ENCODE results near the gene PAK5. TPM values are rescaled to one million over a fixed set of nuclear protein-coding genes. Genes with fewer than 3 reads are reported as not detected.

The PAK5 gene
- total and polyA plus RNA-seq, 2 experiments from 2014 or later, result 0.57 to 1.1 TPM

DNA sequence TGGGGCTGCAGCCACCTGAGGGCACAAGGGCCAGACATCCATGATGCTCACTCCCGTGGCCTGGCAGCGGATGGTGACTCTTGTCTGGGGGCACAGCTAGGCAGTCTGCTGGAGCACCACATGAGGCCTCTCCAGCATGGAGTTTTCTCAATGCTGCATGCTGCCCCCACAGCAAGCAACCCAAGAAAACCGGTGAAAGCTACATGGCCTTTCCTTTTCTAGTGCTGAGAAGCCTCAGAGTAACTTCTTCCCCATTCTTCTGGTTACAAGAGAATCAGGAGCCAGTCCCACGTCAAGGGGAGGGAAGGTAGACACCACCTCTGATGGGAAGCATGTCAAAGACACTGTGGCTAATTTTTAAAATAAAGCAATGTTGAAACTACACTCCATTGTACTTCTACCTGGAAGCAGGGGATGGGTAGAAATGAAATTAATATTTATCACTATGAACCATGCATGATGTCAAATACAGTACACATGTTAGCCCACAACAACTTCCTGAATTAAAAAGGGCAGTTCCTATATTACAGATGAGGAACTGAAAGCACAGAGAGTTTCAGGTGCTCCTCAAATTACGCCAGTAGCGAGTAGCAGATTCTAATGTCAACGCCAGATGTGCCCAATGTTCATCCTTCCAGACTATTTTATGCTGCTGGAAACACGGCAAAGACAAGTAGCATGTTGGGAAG is 223.0 kb downstream of the PAK5 start:
- Histone ChIP-seq H3K4me2 (no peak overlapping the region), H3K4me1 (ENCODE audit: insufficient read depth) (no peaks in the 10 kb centered on the region), H3K79me2 (replicated peaks; ENCODE audit: insufficient read depth) (no peaks in the 10 kb centered on the region), H3K4me3 (no peak overlapping the region), H2AFZ (no peak overlapping the region), H3K9me2 (ENCODE audit: insufficient read depth) (0 out of 2 replicates have a peak, but pooled peaks cover 3% of the 10 kb centered on the region), H3K36me3 (ENCODE audit: insufficient read depth) (no peaks in the 10 kb centered on the region), H4K20me1 (replicated peaks; ENCODE audit: insufficient read depth) (no peaks in the 10 kb centered on the region), H3K27ac (ENCODE audit: low read depth) (no peak overlapping the region), H3K27me3 (ENCODE audit: insufficient read depth) (no peaks in the 10 kb centered on the region), H3F3A (replicated peaks; ENCODE audit: low read depth) (no peaks in the 10 kb centered on the region)
- DNase-seq (ENCODE audit: low spot score) (no peak), ATAC-seq (no peak)
- Mint-ChIP-seq H3K4me3 (no peak overlapping the region), H3K9me3 (no peaks in the 10 kb centered on the region), H3K27me3 (ENCODE audit: insufficient read depth, low read depth, poor library complexity) (no peaks in the 10 kb centered on the region), H3K36me3 (ENCODE audit: low read depth) (no peaks in the 10 kb centered on the region), H3K4me1 (0 out of 3 replicates have a peak, but pooled peaks cover 3% of the 10 kb centered on the region), H3K27ac (no peak overlapping the region)
- TF ChIP-seq POLR2AphosphoS5 (IDR thresholded peaks at IDR 0.05; ENCODE audit: low read depth) (no peak), EZH2 (IDR thresholded peaks at IDR 0.05; ENCODE audit: low read depth, unreplicated experiment) (no peak), ZNF114 (CRISPR knock-in tag; IDR thresholded peaks at IDR 0.05) (no peak), STAT1 (IDR thresholded peaks at IDR 0.05; ENCODE audit: unreplicated experiment) (no peak), CREB1 (CRISPR knock-in tag; IDR thresholded peaks at IDR 0.05; ENCODE audit: low read depth) (no peak)
- TF ChIP-seq, protein P1, sequence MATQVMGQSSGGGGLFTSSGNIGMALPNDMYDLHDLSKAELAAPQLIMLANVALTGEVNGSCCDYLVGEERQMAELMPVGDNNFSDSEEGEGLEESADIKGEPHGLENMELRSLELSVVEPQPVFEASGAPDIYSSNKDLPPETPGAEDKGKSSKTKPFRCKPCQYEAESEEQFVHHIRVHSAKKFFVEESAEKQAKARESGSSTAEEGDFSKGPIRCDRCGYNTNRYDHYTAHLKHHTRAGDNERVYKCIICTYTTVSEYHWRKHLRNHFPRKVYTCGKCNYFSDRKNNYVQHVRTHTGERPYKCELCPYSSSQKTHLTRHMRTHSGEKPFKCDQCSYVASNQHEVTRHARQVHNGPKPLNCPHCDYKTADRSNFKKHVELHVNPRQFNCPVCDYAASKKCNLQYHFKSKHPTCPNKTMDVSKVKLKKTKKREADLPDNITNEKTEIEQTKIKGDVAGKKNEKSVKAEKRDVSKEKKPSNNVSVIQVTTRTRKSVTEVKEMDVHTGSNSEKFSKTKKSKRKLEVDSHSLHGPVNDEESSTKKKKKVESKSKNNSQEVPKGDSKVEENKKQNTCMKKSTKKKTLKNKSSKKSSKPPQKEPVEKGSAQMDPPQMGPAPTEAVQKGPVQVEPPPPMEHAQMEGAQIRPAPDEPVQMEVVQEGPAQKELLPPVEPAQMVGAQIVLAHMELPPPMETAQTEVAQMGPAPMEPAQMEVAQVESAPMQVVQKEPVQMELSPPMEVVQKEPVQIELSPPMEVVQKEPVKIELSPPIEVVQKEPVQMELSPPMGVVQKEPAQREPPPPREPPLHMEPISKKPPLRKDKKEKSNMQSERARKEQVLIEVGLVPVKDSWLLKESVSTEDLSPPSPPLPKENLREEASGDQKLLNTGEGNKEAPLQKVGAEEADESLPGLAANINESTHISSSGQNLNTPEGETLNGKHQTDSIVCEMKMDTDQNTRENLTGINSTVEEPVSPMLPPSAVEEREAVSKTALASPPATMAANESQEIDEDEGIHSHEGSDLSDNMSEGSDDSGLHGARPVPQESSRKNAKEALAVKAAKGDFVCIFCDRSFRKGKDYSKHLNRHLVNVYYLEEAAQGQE (IDR thresholded peaks at IDR 0.05; ENCODE audit: unreplicated experiment), result no peak
- TF ChIP-seq, protein P2, sequence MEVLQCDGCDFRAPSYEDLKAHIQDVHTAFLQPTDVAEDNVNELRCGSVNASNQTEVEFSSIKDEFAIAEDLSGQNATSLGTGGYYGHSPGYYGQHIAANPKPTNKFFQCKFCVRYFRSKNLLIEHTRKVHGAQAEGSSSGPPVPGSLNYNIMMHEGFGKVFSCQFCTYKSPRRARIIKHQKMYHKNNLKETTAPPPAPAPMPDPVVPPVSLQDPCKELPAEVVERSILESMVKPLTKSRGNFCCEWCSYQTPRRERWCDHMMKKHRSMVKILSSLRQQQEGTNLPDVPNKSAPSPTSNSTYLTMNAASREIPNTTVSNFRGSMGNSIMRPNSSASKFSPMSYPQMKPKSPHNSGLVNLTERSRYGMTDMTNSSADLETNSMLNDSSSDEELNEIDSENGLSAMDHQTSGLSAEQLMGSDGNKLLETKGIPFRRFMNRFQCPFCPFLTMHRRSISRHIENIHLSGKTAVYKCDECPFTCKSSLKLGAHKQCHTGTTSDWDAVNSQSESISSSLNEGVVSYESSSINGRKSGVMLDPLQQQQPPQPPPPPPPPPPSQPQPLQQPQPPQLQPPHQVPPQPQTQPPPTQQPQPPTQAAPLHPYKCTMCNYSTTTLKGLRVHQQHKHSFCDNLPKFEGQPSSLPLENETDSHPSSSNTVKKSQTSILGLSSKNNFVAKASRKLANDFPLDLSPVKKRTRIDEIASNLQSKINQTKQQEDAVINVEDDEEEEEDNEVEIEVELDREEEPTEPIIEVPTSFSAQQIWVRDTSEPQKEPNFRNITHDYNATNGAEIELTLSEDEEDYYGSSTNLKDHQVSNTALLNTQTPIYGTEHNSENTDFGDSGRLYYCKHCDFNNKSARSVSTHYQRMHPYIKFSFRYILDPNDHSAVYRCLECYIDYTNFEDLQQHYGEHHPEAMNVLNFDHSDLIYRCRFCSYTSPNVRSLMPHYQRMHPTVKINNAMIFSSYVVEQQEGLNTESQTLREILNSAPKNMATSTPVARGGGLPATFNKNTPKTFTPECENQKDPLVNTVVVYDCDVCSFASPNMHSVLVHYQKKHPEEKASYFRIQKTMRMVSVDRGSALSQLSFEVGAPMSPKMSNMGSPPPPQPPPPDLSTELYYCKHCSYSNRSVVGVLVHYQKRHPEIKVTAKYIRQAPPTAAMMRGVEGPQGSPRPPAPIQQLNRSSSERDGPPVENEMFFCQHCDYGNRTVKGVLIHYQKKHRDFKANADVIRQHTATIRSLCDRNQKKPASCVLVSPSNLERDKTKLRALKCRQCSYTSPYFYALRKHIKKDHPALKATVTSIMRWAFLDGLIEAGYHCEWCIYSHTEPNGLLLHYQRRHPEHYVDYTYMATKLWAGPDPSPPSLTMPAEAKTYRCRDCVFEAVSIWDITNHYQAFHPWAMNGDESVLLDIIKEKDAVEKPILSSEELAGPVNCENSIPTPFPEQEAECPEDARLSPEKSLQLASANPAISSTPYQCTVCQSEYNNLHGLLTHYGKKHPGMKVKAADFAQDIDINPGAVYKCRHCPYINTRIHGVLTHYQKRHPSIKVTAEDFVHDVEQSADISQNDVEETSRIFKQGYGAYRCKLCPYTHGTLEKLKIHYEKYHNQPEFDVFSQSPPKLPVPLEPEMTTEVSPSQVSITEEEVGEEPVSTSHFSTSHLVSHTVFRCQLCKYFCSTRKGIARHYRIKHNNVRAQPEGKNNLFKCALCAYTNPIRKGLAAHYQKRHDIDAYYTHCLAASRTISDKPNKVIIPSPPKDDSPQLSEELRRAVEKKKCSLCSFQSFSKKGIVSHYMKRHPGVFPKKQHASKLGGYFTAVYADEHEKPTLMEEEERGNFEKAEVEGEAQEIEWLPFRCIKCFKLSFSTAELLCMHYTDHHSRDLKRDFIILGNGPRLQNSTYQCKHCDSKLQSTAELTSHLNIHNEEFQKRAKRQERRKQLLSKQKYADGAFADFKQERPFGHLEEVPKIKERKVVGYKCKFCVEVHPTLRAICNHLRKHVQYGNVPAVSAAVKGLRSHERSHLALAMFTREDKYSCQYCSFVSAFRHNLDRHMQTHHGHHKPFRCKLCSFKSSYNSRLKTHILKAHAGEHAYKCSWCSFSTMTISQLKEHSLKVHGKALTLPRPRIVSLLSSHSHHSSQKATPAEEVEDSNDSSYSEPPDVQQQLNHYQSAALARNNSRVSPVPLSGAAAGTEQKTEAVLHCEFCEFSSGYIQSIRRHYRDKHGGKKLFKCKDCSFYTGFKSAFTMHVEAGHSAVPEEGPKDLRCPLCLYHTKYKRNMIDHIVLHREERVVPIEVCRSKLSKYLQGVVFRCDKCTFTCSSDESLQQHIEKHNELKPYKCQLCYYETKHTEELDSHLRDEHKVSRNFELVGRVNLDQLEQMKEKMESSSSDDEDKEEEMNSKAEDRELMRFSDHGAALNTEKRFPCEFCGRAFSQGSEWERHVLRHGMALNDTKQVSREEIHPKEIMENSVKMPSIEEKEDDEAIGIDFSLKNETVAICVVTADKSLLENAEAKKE (CRISPR knock-in tag; IDR thresholded peaks at IDR 0.05), result no peak
- TF ChIP-seq, protein P3, sequence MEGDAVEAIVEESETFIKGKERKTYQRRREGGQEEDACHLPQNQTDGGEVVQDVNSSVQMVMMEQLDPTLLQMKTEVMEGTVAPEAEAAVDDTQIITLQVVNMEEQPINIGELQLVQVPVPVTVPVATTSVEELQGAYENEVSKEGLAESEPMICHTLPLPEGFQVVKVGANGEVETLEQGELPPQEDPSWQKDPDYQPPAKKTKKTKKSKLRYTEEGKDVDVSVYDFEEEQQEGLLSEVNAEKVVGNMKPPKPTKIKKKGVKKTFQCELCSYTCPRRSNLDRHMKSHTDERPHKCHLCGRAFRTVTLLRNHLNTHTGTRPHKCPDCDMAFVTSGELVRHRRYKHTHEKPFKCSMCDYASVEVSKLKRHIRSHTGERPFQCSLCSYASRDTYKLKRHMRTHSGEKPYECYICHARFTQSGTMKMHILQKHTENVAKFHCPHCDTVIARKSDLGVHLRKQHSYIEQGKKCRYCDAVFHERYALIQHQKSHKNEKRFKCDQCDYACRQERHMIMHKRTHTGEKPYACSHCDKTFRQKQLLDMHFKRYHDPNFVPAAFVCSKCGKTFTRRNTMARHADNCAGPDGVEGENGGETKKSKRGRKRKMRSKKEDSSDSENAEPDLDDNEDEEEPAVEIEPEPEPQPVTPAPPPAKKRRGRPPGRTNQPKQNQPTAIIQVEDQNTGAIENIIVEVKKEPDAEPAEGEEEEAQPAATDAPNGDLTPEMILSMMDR (conservative IDR thresholded peaks at IDR 0.05; ENCODE audit: low read depth in 2 of 2), result no peak
